Measurements from ENCODE around the gene ZNF76. TPM values are rescaled to one million over a fixed set of nuclear protein-coding genes. Genes with fewer than 3 reads are reported as not detected.

The ZNF76 gene
- total and polyA plus RNA-seq, 2 of the 13 experiments (the other 11 are each of a cell fraction or from before 2014, with no cell fraction given): 13.2 to 26.4 TPM

DNA sequence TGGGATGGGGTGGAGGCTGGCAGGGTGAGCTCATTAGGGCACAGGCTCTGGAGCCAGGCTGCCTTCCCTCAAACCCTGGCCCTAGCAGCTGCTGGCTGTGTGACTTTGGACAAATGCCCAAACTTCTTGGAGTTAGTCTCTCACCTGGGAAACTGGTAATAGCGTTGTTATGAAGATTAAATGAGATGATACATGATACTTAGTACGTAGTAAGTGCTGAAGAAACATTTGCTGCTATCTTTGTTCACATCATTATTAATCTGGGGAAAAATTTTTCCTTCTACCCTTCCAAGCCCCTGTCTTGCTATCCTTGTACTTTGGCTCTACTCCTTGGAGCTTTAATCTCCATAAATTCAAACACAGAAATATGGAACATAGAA is 60.5 kb downstream of the ZNF76 start:
- Histone ChIP-seq H3K4me1 (ENCODE audit: insufficient read depth, low read length) (peaks cover 20% of the 10 kb centered on the region), H3K27ac (ENCODE audit: extremely low read length, insufficient read depth, low read length) (no peak overlapping the region), H3K4me3 (replicated peaks in 1 of 3; ENCODE audit: insufficient read depth in 1 of 3, low read depth in 2 of 3, low read length in 3 of 3) (no peak overlapping the region), H3K9ac (ENCODE audit: insufficient read depth, low read depth, low read length) (no peak overlapping the region), H4K20me1 (ENCODE audit: insufficient read depth, low read length) (no peaks in the 10 kb centered on the region), H3K4me2 (ENCODE audit: low read depth, low read length) (no peak overlapping the region), H3K27me3 (ENCODE audit: control insufficient read depth in 1 of 2, insufficient read depth in 2 of 2, low read length in 2 of 2) (no peaks in the 10 kb centered on the region), H3K79me2 (ENCODE audit: insufficient read depth, low read length) (no peaks in the 10 kb centered on the region), H2AFZ (ENCODE audit: low read length) (no peak overlapping the region), H3K9me3 (ENCODE audit: low read length) (no peaks in the 10 kb centered on the region), H3K36me3 (replicated peaks in 1 of 2; ENCODE audit: control insufficient read depth in 1 of 2, insufficient read depth in 2 of 2, low read length in 2 of 2) (no peaks in the 10 kb centered on the region; a peak in 1 of 5 replicates)
- FAIRE-seq: no peak
- DNase-seq (ENCODE audit: low spot score): no peak
- no peak for ATAC-seq
- 75% methylated on average over 2 of the region's 2 CpGs for WGBS (ENCODE audit: low lambda C conversion rate)
- TF ChIP-seq RBM39 (IDR thresholded peaks at IDR 0.05; ENCODE audit: low read depth, low read length, poor library complexity, severe bottlenecking): no peak
- TF ChIP-seq ZBTB38 (CRISPR knock-in tag; IDR thresholded peaks at IDR 0.05): no peak
- TF ChIP-seq ZNF687 (CRISPR knock-in tag; IDR thresholded peaks at IDR 0.05): peak; percentile 0; the same call in 1 of the 2 replicates
- no peak for TF ChIP-seq ASH2L (IDR thresholded peaks at IDR 0.05; ENCODE audit: insufficient read length, low read depth, low read length)
- no TSS peak for BruUV-seq (replicated peaks)
- POLR2A ChIA-PET: interaction anchor here (0.9 to 1.3 kb wide), 3 partner anchors 8 to 176 kb away, joined by 3 to 4 read pairs (median 3); no protein-coding TSS in a partner anchor
- intact Hi-C loops (cut with micrococcal nuclease; ENCODE audit: unreplicated experiment) (no loop called here), in situ Hi-C loops (cut with HindIII; ENCODE audit: extremely low pct_ligation_motif_present, low pct_unique_long_range_greater_than_20kb) (no loop called here)
- CTCF ChIA-PET (ENCODE audit: low intra/inter-chr PET ratio, low total read pairs): no interaction called here
